ENCODE measurements around the gene DNMT3B. TPM values are rescaled to one million over a fixed set of nuclear protein-coding genes. Genes with fewer than 3 reads are reported as not detected.
A peak's percentile ranks its signal among the peaks of the same experiment; 100 is the strongest.
"Not testable (repeated sequence)": the region's sequence is repeated elsewhere in the genome, so short reads cannot be mapped to it uniquely, and the experiment has no call there.

DNMT3B gene
- total RNA-seq, result 1 to 10 TPM in 2 of 7 donors, under 1 TPM in 5; 0.46 to 2.1 (median 0.80) TPM
- 1 to 10 TPM in 1 of 2 donors, under 1 TPM in 1; 0.67 to 1.0 TPM for polyA plus RNA-seq
- long read RNA-seq, donor 1, full-length matches to known transcripts, result 1 of 5 reads
- long read RNA-seq, donor 1, partial matches to known transcripts, result 2 of 5 reads
- long read RNA-seq, donor 1, other reads (novel, unspliced or antisense), result 2 of 5 reads
- long read RNA-seq, donor 2, result 0 reads
- long read RNA-seq, donor 3, full-length matches to known transcripts, result 2 of 6 reads
- long read RNA-seq, donor 3, partial matches to known transcripts, result 2 of 6 reads
- long read RNA-seq, donor 3, other reads (novel, unspliced or antisense), result 2 of 6 reads

- H3K4me3 ChIP-seq, result peak within 1 kb of the TSS; percentile 68
- H3K4me1 ChIP-seq (ENCODE audit: insufficient read depth), result peaks cover 5% of the 10 kb centered on the region
- no peaks in the 10 kb centered on the region for H3K9me3 ChIP-seq
- H3K27me3 ChIP-seq, result no peaks in the 10 kb centered on the region
- peak; percentile 69 to 86 (median 81) for DNase-seq
- intact Hi-C loops (cut with DNase I), result no loop called here
- TF ChIP-seq EP300 (IDR thresholded peaks at IDR 0.05), result no peak
- TF ChIP-seq CTCF (IDR thresholded peaks at IDR 0.05), result peak in 1 of 3 donors; percentile 26
- 0 to 1% (median 1%) methylated on average over 42 to 92 of the region's 92 CpGs for WGBS, 3 donors
- H3K36me3 ChIP-seq, result no peaks in the 10 kb centered on the region
- H3K27ac ChIP-seq, result no peak within 1 kb of the TSS
Measured at GRCh38 chr20:32761831-32762753, at the start of gene DNMT3B. TSS of gene DNMT3B (plus strand) at chr20:32762385. CDS start at chr20:32780324, 17,939 bp downstream.

- intact Hi-C loops (cut with DNase I), result no loop called here
- Histone ChIP-seq H3K36me3 (no peaks in the 10 kb centered on the region), H3K4me3 (no peak overlapping the region), H3K27ac (no peak overlapping the region), H3K9me3 (no peaks in the 10 kb centered on the region), H3K4me1 (ENCODE audit: insufficient read depth) (no peaks in the 10 kb centered on the region), H3K27me3 (no peaks in the 10 kb centered on the region)
- TF ChIP-seq POLR2A (IDR thresholded peaks at IDR 0.05), result no peak
- no peak for TF ChIP-seq CTCF (IDR thresholded peaks at IDR 0.05)
- no peak for DNase-seq
- WGBS, 3 donors, result 54 to 82% (median 63%) methylated on average over 3 of the region's 3 CpGs
Measured at GRCh38 chr20:32718749-32719348, 43.3 kb upstream of the DNMT3B start.

- Histone ChIP-seq H3K27ac (no peak overlapping the region), H3K36me3 (no peaks in the 10 kb centered on the region), H3K9me3 (no peaks in the 10 kb centered on the region), H3K4me3 (no peak overlapping the region), H3K4me1 (ENCODE audit: insufficient read depth) (peaks cover 3% of the 10 kb centered on the region), H3K27me3 (no peaks in the 10 kb centered on the region)
- no peak for DNase-seq
- 23 to 36% (median 33%) methylated on average over 7 of the region's 7 CpGs for WGBS, 3 donors
- no peak for TF ChIP-seq CTCF (IDR thresholded peaks at IDR 0.05)
- no peak for TF ChIP-seq EP300 (IDR thresholded peaks at IDR 0.05)
- TF ChIP-seq POLR2A (IDR thresholded peaks at IDR 0.05), result no peak
- intact Hi-C loops (cut with DNase I), result no loop called here
Measured at GRCh38 chr20:32727683-32728082, 34.5 kb upstream of the DNMT3B start.

- intact Hi-C loops (cut with DNase I); DNase-seq; H3K36me3 ChIP-seq; H3K27me3 ChIP-seq; H3K27ac ChIP-seq; H3K4me1 ChIP-seq (ENCODE audit: insufficient read depth); H3K9me3 ChIP-seq; H3K4me3 ChIP-seq: not testable (repeated sequence)
- 82 to 96% (median 86%) methylated on average over 6 of the region's 6 CpGs for WGBS, 3 donors
Measured at GRCh38 chr20:32728435-32728834, 33.8 kb upstream of the DNMT3B start.

GRCh38 chr20:32729334-32729733 lies 32.9 kb upstream of the DNMT3B start:
- H3K36me3 ChIP-seq; H3K4me1 ChIP-seq (ENCODE audit: insufficient read depth): not testable (repeated sequence)
- 95 to 99% (median 98%) methylated on average over 5 of the region's 5 CpGs for WGBS, 3 donors

More at GRCh38 chr20:32729334-32729733, 32.9 kb upstream of the DNMT3B start:
- H3K27ac ChIP-seq; H3K4me3 ChIP-seq; intact Hi-C loops (cut with DNase I); H3K27me3 ChIP-seq; DNase-seq; H3K9me3 ChIP-seq: not testable (repeated sequence)
